HepG2 (cell line): ENCODE results near the gene FBXL4. TPM values are rescaled to one million over a fixed set of nuclear protein-coding genes. Genes with fewer than 3 reads are reported as not detected.

Experiments
- GABPA ChIP-seq, 2 experiments: IDR thresholded peaks; 2 replicates each; pipeline ENCODE4 v1.6.1; 2011 to 2016; ENCODE audit warnings: low read depth in 2 of 2, low read length in 1 of 2, missing biosample characterization in 1 of 2, missing genetic modification characterization in 1 of 2
- HDAC1 ChIP-seq: sonication (generic); formaldehyde crosslinking; IDR thresholded peaks from 2 replicates; pipeline ENCODE4 v1.5.1; 2020; ENCODE audit warnings: mild to moderate bottlenecking, missing genetic modification reagents
- HOXA3 ChIP-seq: sonication (generic); formaldehyde crosslinking; IDR thresholded peaks from 2 replicates; pipeline ENCODE4 v1.5.0; 2020; ENCODE audit warnings: missing genetic modification reagents
- MYNN ChIP-seq: sonication (generic); formaldehyde crosslinking; IDR thresholded peaks from 2 replicates; pipeline ENCODE4 v1.4.0; 2020; ENCODE audit warnings: mild to moderate bottlenecking, low read depth, missing genetic modification reagents
- NR2F6 ChIP-seq, 2 experiments: IDR thresholded peaks; 2 replicates each; pipeline ENCODE4 v1.6.1; 2016; ENCODE audit warnings: antibody characterized with exemption in 1 of 2, mild to moderate bottlenecking in 1 of 2
- POGZ ChIP-seq: sonication (generic); formaldehyde crosslinking; IDR thresholded peaks from 2 replicates; pipeline ENCODE4 v1.4.0; 2020; ENCODE audit warnings: mild to moderate bottlenecking, missing genetic modification reagents
- REPIN1 ChIP-seq: sonication (generic); formaldehyde crosslinking; IDR thresholded peaks from 2 replicates; pipeline ENCODE4 v1.8.0; 2022; ENCODE audit warnings: missing genetic modification reagents, low read depth, mild to moderate bottlenecking, borderline replicate concordance
- ZBTB20 ChIP-seq: sonication (generic); formaldehyde crosslinking; IDR thresholded peaks from 2 replicates; pipeline ENCODE4 v1.8.1; 2023; ENCODE audit warnings: missing genetic modification reagents, low read depth, mild to moderate bottlenecking, borderline replicate concordance
- ZFP90 ChIP-seq: sonication (generic); formaldehyde crosslinking; IDR thresholded peaks from 2 replicates; pipeline ENCODE4 v1.8.0; 2022; ENCODE audit warnings: missing genetic modification reagents, mild to moderate bottlenecking, inconsistent platforms, borderline replicate concordance
- ZNF121 ChIP-seq: sonication (generic); formaldehyde crosslinking; IDR thresholded peaks from 2 replicates; pipeline ENCODE4 v1.5.0; 2020; ENCODE audit warnings: mild to moderate bottlenecking, missing genetic modification reagents
- ZNF709 ChIP-seq: sonication (generic); formaldehyde crosslinking; IDR thresholded peaks from 2 replicates; pipeline ENCODE4 v1.5.0; 2020; ENCODE audit warnings: mild to moderate bottlenecking, missing genetic modification reagents
- polyA plus RNA-seq, 8 experiments: library from polyadenylated mRNA; depleted of rRNA in 3 of 8; stranded (reverse) in 7 of 8; unstranded in 1 of 8; fragments of >200 nt; fragmentation: Illumina TruSeq in 4 of 8; extraction: Trizol in 4 of 8; gene quantifications; 2 replicates each; pipeline versions ENCODE4 v1.2.1 to v1.2.3, GENCODE V29; 2011 to 2016; ENCODE audit warnings: low read depth in 4 of 8, missing spikeins in 1 of 8, mixed read lengths in 1 of 8; ENCODE audit not compliant: insufficient read depth in 1 of 8
- total RNA-seq, 5 experiments: library from RNA; depleted of rRNA; stranded (reverse); fragments of >200 nt; fragmentation: Illumina TruSeq; extraction: Trizol; gene quantifications; 2 replicates each; pipeline ENCODE4 v1.2.3, GENCODE V29; 2016; ENCODE audit warnings: low read depth in 1 of 5
- TF ChIP-seq, protein P1 (sequence below): fragments of 450-650 bp; IDR thresholded peaks from 2 replicates; pipeline ENCODE4 v1.6.1; 2017
- TF ChIP-seq, protein P2 (sequence below): IDR thresholded peaks from 2 replicates; pipeline ENCODE4 v1.6.1; 2016; ENCODE audit warnings: control low read depth
- TF ChIP-seq, protein P3 (sequence below): sonication (generic); formaldehyde crosslinking; IDR thresholded peaks from 2 replicates; pipeline ENCODE4 v1.5.0; 2020; ENCODE audit warnings: mild to moderate bottlenecking, missing genetic modification reagents, borderline replicate concordance
- TF ChIP-seq, protein P4 (sequence below): sonication (generic); formaldehyde crosslinking; IDR thresholded peaks from 2 replicates; pipeline ENCODE4 v1.4.0; 2020; ENCODE audit warnings: missing genetic modification reagents, borderline replicate concordance

Gene FBXL4
- total and polyA plus RNA-seq, 2 of the 13 experiments (the other 11 are each of a cell fraction or from before 2014, with no cell fraction given), result 13.2 to 17.6 TPM

DNA sequence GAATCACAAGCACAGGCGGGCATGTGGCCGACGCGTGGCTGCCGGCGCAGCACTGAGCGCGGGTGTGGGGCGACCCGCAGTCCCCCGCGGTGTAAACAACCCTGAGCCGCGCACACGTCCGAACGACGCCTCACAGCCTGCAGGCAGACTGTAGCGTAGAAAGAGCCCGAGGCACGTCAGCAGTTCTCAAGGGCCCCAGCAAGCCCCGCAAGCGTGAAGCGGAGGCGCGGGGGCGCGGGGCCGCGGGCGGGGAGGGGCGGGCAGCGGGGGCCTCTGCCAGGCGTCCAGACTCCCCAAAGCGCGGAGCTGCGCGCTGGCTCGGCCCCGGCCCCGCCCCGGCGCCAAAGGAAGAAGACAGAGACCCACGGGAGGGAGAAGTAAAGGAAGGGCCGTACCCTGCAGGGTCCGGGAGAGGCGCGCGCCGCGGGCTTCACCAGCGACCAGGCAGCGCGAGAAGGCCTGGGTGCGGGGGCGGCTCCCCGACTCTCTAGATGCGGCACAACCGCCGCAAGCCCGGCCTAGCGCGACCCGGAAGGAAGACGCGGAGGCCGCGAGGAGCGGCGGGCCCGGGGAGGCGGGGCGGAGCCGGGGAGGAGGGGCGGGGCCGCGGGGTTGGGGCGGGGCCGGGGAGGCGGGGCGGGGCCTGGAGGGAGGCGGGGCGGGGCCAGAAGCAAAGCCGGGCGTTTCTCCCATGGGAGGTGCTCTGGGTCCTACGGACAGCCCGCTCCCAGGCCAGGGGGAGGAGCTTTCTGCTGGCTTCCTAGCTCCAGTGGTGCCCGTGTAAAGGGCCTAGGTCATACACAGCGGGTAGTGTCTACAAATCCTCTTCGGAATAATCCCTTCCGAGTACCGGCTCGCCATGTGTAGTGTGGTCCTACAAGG lies at the start of gene FBXL4 (continued):
- TF ChIP-seq HOXA3 (CRISPR knock-in tag), result peak; percentile 34; the same call in 1 of the 2 replicates
- TF ChIP-seq ZBTB20 (CRISPR knock-in tag), result no peak
- TF ChIP-seq, protein P1, sequence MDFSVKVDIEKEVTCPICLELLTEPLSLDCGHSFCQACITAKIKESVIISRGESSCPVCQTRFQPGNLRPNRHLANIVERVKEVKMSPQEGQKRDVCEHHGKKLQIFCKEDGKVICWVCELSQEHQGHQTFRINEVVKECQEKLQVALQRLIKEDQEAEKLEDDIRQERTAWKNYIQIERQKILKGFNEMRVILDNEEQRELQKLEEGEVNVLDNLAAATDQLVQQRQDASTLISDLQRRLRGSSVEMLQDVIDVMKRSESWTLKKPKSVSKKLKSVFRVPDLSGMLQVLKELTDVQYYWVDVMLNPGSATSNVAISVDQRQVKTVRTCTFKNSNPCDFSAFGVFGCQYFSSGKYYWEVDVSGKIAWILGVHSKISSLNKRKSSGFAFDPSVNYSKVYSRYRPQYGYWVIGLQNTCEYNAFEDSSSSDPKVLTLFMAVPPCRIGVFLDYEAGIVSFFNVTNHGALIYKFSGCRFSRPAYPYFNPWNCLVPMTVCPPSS, result no peak
- TF ChIP-seq, protein P2, sequence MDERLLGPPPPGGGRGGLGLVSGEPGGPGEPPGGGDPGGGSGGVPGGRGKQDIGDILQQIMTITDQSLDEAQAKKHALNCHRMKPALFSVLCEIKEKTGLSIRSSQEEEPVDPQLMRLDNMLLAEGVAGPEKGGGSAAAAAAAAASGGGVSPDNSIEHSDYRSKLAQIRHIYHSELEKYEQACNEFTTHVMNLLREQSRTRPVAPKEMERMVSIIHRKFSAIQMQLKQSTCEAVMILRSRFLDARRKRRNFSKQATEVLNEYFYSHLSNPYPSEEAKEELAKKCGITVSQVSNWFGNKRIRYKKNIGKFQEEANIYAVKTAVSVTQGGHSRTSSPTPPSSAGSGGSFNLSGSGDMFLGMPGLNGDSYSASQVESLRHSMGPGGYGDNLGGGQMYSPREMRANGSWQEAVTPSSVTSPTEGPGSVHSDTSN, result no peak
- peak; percentile 58; the same call in 1 of the 2 replicates for TF ChIP-seq ZNF709 (CRISPR knock-in tag)
- TF ChIP-seq, protein P3, sequence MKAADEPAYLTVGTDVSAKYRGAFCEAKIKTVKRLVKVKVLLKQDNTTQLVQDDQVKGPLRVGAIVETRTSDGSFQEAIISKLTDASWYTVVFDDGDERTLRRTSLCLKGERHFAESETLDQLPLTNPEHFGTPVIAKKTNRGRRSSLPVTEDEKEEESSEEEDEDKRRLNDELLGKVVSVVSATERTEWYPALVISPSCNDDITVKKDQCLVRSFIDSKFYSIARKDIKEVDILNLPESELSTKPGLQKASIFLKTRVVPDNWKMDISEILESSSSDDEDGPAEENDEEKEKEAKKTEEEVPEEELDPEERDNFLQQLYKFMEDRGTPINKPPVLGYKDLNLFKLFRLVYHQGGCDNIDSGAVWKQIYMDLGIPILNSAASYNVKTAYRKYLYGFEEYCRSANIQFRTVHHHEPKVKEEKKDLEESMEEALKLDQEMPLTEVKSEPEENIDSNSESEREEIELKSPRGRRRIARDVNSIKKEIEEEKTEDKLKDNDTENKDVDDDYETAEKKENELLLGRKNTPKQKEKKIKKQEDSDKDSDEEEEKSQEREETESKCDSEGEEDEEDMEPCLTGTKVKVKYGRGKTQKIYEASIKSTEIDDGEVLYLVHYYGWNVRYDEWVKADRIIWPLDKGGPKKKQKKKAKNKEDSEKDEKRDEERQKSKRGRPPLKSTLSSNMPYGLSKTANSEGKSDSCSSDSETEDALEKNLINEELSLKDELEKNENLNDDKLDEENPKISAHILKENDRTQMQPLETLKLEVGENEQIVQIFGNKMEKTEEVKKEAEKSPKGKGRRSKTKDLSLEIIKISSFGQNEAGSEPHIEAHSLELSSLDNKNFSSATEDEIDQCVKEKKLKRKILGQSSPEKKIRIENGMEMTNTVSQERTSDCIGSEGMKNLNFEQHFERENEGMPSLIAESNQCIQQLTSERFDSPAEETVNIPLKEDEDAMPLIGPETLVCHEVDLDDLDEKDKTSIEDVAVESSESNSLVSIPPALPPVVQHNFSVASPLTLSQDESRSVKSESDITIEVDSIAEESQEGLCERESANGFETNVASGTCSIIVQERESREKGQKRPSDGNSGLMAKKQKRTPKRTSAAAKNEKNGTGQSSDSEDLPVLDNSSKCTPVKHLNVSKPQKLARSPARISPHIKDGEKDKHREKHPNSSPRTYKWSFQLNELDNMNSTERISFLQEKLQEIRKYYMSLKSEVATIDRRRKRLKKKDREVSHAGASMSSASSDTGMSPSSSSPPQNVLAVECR (CRISPR knock-in tag), result peak; percentile 36; the same call in 1 of the 2 replicates
- TF ChIP-seq, protein P4, sequence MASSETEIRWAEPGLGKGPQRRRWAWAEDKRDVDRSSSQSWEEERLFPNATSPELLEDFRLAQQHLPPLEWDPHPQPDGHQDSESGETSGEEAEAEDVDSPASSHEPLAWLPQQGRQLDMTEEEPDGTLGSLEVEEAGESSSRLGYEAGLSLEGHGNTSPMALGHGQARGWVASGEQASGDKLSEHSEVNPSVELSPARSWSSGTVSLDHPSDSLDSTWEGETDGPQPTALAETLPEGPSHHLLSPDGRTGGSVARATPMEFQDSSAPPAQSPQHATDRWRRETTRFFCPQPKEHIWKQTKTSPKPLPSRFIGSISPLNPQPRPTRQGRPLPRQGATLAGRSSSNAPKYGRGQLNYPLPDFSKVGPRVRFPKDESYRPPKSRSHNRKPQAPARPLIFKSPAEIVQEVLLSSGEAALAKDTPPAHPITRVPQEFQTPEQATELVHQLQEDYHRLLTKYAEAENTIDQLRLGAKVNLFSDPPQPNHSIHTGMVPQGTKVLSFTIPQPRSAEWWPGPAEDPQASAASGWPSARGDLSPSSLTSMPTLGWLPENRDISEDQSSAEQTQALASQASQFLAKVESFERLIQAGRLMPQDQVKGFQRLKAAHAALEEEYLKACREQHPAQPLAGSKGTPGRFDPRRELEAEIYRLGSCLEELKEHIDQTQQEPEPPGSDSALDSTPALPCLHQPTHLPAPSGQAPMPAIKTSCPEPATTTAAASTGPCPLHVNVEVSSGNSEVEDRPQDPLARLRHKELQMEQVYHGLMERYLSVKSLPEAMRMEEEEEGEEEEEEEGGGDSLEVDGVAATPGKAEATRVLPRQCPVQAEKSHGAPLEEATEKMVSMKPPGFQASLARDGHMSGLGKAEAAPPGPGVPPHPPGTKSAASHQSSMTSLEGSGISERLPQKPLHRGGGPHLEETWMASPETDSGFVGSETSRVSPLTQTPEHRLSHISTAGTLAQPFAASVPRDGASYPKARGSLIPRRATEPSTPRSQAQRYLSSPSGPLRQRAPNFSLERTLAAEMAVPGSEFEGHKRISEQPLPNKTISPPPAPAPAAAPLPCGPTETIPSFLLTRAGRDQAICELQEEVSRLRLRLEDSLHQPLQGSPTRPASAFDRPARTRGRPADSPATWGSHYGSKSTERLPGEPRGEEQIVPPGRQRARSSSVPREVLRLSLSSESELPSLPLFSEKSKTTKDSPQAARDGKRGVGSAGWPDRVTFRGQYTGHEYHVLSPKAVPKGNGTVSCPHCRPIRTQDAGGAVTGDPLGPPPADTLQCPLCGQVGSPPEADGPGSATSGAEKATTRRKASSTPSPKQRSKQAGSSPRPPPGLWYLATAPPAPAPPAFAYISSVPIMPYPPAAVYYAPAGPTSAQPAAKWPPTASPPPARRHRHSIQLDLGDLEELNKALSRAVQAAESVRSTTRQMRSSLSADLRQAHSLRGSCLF (CRISPR knock-in tag), result peak; percentile 36; the same call in 1 of the 2 replicates
- peak; percentile 22; the same call in 1 of the 2 replicates for TF ChIP-seq POGZ
- TF ChIP-seq REPIN1 (CRISPR knock-in tag), result 0 out of 2 replicates have a peak, but pooled peaks have one; percentile 38
- no peak for TF ChIP-seq NR2F6 (IDR thresholded peaks at IDR 0.05)
- no peak for TF ChIP-seq NR2F6 (CRISPR knock-in tag; IDR thresholded peaks at IDR 0.05)
- no peak for TF ChIP-seq MYNN (CRISPR knock-in tag)
- no peak for TF ChIP-seq ZNF121 (CRISPR knock-in tag)
- TF ChIP-seq HDAC1, result peak; percentile 54
- peak; percentile 76; the same call in 1 of the 2 replicates for TF ChIP-seq ZFP90 (CRISPR knock-in tag)
- TF ChIP-seq GABPA (IDR thresholded peaks at IDR 0.05; ENCODE audit: low read depth, low read length), result peak; percentile 42; the same call in 1 of the 2 replicates
- TF ChIP-seq GABPA (CRISPR knock-in tag; IDR thresholded peaks at IDR 0.05; ENCODE audit: low read depth), result no peak; the same call in 1 of the 2 replicates
